ENCODE results near the gene FKBP1B. TPM values are rescaled to one million over a fixed set of nuclear protein-coding genes. Genes with fewer than 3 reads are reported as not detected.
"Not testable (repeated sequence)": the region's sequence is repeated elsewhere in the genome, so short reads cannot be mapped to it uniquely, and the experiment has no call there.

Gene FKBP1B
- total RNA-seq, 1 experiment from 2014 or later, result 2.1 TPM

DNA sequence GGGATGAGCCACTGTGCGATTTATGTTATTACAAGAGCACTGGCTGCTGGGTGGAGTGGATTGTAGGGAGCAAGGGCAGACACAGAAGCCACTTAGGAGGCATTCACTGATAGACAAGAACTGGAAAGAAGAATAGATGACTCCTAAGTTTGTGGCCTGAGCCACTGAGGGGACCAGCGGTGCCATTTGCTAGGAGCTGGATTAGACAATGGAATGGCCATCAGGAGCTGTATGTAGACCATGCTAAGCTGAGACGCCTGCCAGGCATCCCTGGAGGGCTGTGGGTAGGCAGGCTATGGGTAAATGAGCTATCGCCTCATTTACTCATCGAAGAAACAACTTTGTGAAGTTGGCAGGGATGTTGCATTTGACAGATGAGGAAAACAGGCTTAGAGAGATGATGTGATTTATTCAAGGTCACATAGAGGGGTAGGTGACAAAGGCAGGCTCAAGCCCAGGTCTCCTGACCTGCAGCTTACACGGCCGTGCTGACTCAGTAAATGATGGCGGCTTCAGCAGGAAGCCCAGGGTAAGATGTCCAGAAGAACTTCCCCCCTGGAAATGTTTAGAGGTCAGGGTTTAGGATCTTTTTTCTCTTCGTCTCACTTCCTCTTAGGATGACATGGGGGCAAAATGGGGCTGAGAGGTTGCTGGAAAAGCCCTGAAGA is 36.9 kb upstream of the FKBP1B start:
- H2AFZ ChIP-seq (ENCODE audit: low read length), result no peak overlapping the region
- no peaks in the 10 kb centered on the region for H4K20me1 ChIP-seq (ENCODE audit: low read length)
- CTCF ChIA-PET, result no interaction called here
- POLR2A ChIA-PET (ENCODE audit: unreplicated experiment), result no interaction called here
- H3K4me1 ChIP-seq (ENCODE audit: insufficient read depth, low read length), result peaks cover 41% of the 10 kb centered on the region
- no peak overlapping the region for H3K9ac ChIP-seq (ENCODE audit: low read length)
- DNase-seq (no peak), ATAC-seq (no peak)
- no peak overlapping the region for H3K4me3 ChIP-seq (ENCODE audit: low read length)
- H3K9me2 ChIP-seq (replicated peaks; ENCODE audit: low read length), result no peaks in the 10 kb centered on the region
- no peak overlapping the region for H3K4me2 ChIP-seq (ENCODE audit: low read length)
- H3K36me3 ChIP-seq (ENCODE audit: low read depth, low read length), result no peaks in the 10 kb centered on the region
- intact Hi-C loops (cut with micrococcal nuclease), result no loop called here
- no TSS peak for BruUV-seq (replicated peaks)
- no peaks in the 10 kb centered on the region for H3K9me3 ChIP-seq (ENCODE audit: low read length)
- no peaks in the 10 kb centered on the region for H3K79me2 ChIP-seq (ENCODE audit: low read length)
- no peak overlapping the region for H3K27ac ChIP-seq (ENCODE audit: low read length)
- TF ChIP-seq EZH2phosphoT487 (IDR thresholded peaks at IDR 0.05; ENCODE audit: borderline replicate concordance, low read length), result no peak
- TF ChIP-seq EZH2 (IDR thresholded peaks at IDR 0.05; ENCODE audit: low read length, unreplicated experiment), result no peak
- TF ChIP-seq, protein P1, sequence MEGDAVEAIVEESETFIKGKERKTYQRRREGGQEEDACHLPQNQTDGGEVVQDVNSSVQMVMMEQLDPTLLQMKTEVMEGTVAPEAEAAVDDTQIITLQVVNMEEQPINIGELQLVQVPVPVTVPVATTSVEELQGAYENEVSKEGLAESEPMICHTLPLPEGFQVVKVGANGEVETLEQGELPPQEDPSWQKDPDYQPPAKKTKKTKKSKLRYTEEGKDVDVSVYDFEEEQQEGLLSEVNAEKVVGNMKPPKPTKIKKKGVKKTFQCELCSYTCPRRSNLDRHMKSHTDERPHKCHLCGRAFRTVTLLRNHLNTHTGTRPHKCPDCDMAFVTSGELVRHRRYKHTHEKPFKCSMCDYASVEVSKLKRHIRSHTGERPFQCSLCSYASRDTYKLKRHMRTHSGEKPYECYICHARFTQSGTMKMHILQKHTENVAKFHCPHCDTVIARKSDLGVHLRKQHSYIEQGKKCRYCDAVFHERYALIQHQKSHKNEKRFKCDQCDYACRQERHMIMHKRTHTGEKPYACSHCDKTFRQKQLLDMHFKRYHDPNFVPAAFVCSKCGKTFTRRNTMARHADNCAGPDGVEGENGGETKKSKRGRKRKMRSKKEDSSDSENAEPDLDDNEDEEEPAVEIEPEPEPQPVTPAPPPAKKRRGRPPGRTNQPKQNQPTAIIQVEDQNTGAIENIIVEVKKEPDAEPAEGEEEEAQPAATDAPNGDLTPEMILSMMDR (conservative IDR thresholded peaks at IDR 0.05; ENCODE audit: low read depth, low read length), result no peak
- no peaks in the 10 kb centered on the region for H3K27me3 ChIP-seq (ENCODE audit: low read length)
- no peaks in the 10 kb centered on the region for H3F3A ChIP-seq (ENCODE audit: low read length, unreplicated experiment)

DNA sequence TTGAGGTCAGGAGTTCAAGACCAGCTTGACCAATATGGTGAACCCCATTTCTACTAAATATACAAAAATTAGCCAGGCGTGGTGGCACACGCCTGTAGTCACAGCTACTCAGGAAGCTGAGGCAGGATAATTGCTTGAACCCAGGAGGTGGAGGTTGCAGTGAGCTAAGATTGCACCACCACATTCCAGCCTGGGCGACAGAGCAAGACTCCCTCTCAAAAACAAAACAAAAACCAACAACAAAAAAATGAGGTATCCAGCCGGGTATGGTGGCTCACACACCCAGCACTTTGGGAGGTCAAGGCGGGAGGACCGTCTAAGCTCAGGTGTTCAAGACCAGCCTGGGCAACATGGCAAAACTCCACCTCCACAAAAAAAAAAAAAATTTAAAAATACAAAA is 34.6 kb upstream of the FKBP1B start:
- intact Hi-C loops (cut with micrococcal nuclease), result loop anchor here (1.0 kb wide), 2 partner anchors 32 to 61 kb away; partner anchors contain the start of genes SF3B6 and WDCP
- Histone ChIP-seq H3K4me2 (ENCODE audit: low read length) (peak overlapping the region; percentile 29), H3K27ac (ENCODE audit: low read length) (peak overlapping the region; percentile 63), H3K4me1 (ENCODE audit: insufficient read depth, low read length) (peaks cover 41% of the 10 kb centered on the region)
- not testable (repeated sequence) for H2AFZ ChIP-seq (ENCODE audit: low read length); ATAC-seq; H3F3A ChIP-seq (ENCODE audit: low read length, unreplicated experiment); H3K9ac ChIP-seq (ENCODE audit: low read length); H3K4me3 ChIP-seq (ENCODE audit: low read length); H3K27me3 ChIP-seq (ENCODE audit: low read length); H4K20me1 ChIP-seq (ENCODE audit: low read length); H3K9me3 ChIP-seq (ENCODE audit: low read length); H3K79me2 ChIP-seq (ENCODE audit: low read length); H3K9me2 ChIP-seq (replicated peaks; ENCODE audit: low read length); BruUV-seq (replicated peaks); DNase-seq; H3K36me3 ChIP-seq (ENCODE audit: low read depth, low read length)
- ChIA-PET POLR2A (ENCODE audit: unreplicated experiment) (interaction anchor here (0.5 to 0.9 kb wide), 4 partner anchors 19 to 70 kb away, joined by 3 to 14 read pairs (median 5); partner anchors contain the start of gene SF3B6), CTCF (interaction anchor here (1.0 kb wide), 1 partner anchor 62 kb away, joined by 3 read pairs; no protein-coding TSS in a partner anchor)

DNA sequence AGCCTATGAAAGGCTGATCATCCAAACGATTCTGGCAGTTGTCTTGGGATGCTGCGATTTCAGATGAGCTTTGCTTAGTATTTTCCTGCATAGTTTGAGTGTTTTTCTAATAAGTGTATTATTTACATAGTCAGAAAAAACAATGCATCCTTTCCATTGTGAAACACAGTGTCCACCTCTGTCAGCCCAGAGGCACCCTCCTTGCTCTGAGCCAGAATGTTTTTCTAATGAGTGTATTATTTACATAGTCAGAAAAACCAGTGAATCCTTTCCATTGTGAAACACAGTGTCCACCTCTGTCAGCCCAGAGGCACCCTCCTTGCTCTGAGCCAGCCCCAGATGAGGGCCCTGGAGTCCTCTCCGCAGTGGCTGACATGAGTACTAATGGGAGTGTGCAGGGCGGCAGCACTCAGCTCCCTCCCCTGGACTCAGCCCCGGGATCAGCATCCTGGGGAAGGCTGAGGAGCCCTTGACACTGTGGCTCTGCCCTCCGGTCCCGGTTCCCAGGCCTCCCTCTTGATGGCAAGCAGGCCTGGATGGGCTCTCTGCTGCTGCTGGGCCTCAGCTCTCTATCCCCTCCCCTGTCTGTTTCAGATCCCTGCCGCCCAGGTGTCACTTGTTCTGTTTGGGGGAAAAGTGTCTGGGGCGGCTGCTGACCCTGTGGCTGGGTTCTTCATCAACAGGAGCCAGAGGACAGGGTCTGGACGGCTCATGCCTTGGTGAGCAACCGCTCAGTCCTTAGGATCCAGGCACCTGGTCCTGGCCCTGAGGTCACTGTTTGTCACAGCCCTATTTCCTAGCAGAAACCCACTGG is 33.8 kb upstream of the FKBP1B start:
- H3K4me1 ChIP-seq (ENCODE audit: insufficient read depth, low read length), result peaks cover 46% of the 10 kb centered on the region
- H3F3A ChIP-seq (ENCODE audit: low read length, unreplicated experiment), result no peaks in the 10 kb centered on the region
- ATAC-seq (peak; percentile 94), DNase-seq (peak; percentile 98)
- H2AFZ ChIP-seq (ENCODE audit: low read length), result peak overlapping the region; percentile 19; the same call in 1 of the 2 replicates
- TF ChIP-seq EZH2 (IDR thresholded peaks at IDR 0.05; ENCODE audit: low read length, unreplicated experiment), result no peak
- no peak for TF ChIP-seq EZH2phosphoT487 (IDR thresholded peaks at IDR 0.05; ENCODE audit: borderline replicate concordance, low read length)
- TF ChIP-seq, protein P1 (conservative IDR thresholded peaks at IDR 0.05; ENCODE audit: low read depth, low read length), result no peak
- H3K36me3 ChIP-seq (ENCODE audit: low read depth, low read length), result no peaks in the 10 kb centered on the region
- CTCF ChIA-PET, result interaction anchor here (1.0 kb wide), 1 partner anchor 61 kb away, joined by 3 read pairs; no protein-coding TSS in a partner anchor
- TSS peak; percentile 88 for BruUV-seq (replicated peaks)
- H3K9me3 ChIP-seq (ENCODE audit: low read length), result no peaks in the 10 kb centered on the region
- no peak overlapping the region for H3K4me3 ChIP-seq (ENCODE audit: low read length)
- peak overlapping the region; percentile 44 for H3K4me2 ChIP-seq (ENCODE audit: low read length)
- no peaks in the 10 kb centered on the region for H3K79me2 ChIP-seq (ENCODE audit: low read length)
- POLR2A ChIA-PET (ENCODE audit: unreplicated experiment), result interaction anchor here (0.5 to 0.9 kb wide), 4 partner anchors 18 to 70 kb away, joined by 3 to 14 read pairs (median 5); partner anchors contain the start of gene SF3B6
- H3K9me2 ChIP-seq (replicated peaks; ENCODE audit: low read length), result no peaks in the 10 kb centered on the region
- peak overlapping the region; percentile 11; the same call in 1 of the 2 replicates for H3K9ac ChIP-seq (ENCODE audit: low read length)
- peak overlapping the region; percentile 79 for H3K27ac ChIP-seq (ENCODE audit: low read length)
- intact Hi-C loops (cut with micrococcal nuclease), result loop anchor here (1.0 kb wide), 2 partner anchors 32 to 61 kb away; partner anchors contain the start of genes SF3B6 and WDCP
- H4K20me1 ChIP-seq (ENCODE audit: low read length), result no peaks in the 10 kb centered on the region
- no peaks in the 10 kb centered on the region for H3K27me3 ChIP-seq (ENCODE audit: low read length)

Measured in PC-3 (cell line).